ENCODE measurements around the gene COL23A1.

COL23A1 gene

GRCh38 chr5:178323541-178323865 lies 266.7 kb downstream of the COL23A1 start:
- Mint-ChIP-seq H3K4me1 (peaks cover 73% of the 10 kb centered on the region), H3K4me3 (no peak overlapping the region), H3K27me3 (ENCODE audit: low read depth, poor library complexity) (peaks cover 16% of the 10 kb centered on the region), H3K36me3 (ENCODE audit: low read depth) (no peaks in the 10 kb centered on the region), H3K27ac (no peak overlapping the region), H3K9me3 (no peaks in the 10 kb centered on the region)
- no peak for TF ChIP-seq CTCF (IDR thresholded peaks at IDR 0.05)
- DNase-seq: no peak

- TF ChIP-seq CTCF (IDR thresholded peaks at IDR 0.05): no peak
- Mint-ChIP-seq H3K9me3 (no peaks in the 10 kb centered on the region), H3K27ac (no peak overlapping the region), H3K27me3 (ENCODE audit: low read depth, poor library complexity) (peaks cover 13% of the 10 kb centered on the region), H3K4me3 (no peak overlapping the region), H3K4me1 (peaks cover 68% of the 10 kb centered on the region), H3K36me3 (ENCODE audit: low read depth) (no peaks in the 10 kb centered on the region)
- DNase-seq: no peak
Measured at GRCh38 chr5:178322736-178323540, 267.3 kb downstream of the COL23A1 start.

GRCh38 chr5:178320281-178320855 lies 269.8 kb downstream of the COL23A1 start:
- Mint-ChIP-seq H3K9me3 (peaks cover 6% of the 10 kb centered on the region), H3K4me1 (peaks cover 48% of the 10 kb centered on the region), H3K27me3 (ENCODE audit: low read depth, poor library complexity) (peaks cover 10% of the 10 kb centered on the region), H3K27ac (peak overlapping the region; percentile 71), H3K36me3 (ENCODE audit: low read depth) (no peaks in the 10 kb centered on the region), H3K4me3 (no peak overlapping the region)
- TF ChIP-seq CTCF (IDR thresholded peaks at IDR 0.05): no peak
- no peak for DNase-seq

- DNase-seq: no peak
Measured at GRCh38 chr5:178319541-178320041, 270.6 kb downstream of the COL23A1 start.

GRCh38 chr5:178318893-178319292 lies 271.3 kb downstream of the COL23A1 start:
- Mint-ChIP-seq H3K27ac (peak overlapping the region; percentile 8), H3K9me3 (peaks cover 6% of the 10 kb centered on the region), H3K36me3 (ENCODE audit: low read depth) (no peaks in the 10 kb centered on the region), H3K27me3 (ENCODE audit: low read depth, poor library complexity) (peaks cover 6% of the 10 kb centered on the region), H3K4me3 (no peak overlapping the region), H3K4me1 (peaks cover 38% of the 10 kb centered on the region)
- TF ChIP-seq CTCF (IDR thresholded peaks at IDR 0.05): no peak
- DNase-seq: no peak

More at GRCh38 chr5:178319541-178320041, 270.6 kb downstream of the COL23A1 start:
- Mint-ChIP-seq H3K4me1 (peaks cover 41% of the 10 kb centered on the region), H3K9me3 (peaks cover 6% of the 10 kb centered on the region), H3K4me3 (no peak overlapping the region), H3K36me3 (ENCODE audit: low read depth) (no peaks in the 10 kb centered on the region), H3K27me3 (ENCODE audit: low read depth, poor library complexity) (peaks cover 6% of the 10 kb centered on the region), H3K27ac (no peak overlapping the region)
- TF ChIP-seq CTCF (IDR thresholded peaks at IDR 0.05): no peak

Data from nephron progenitor cell (in vitro differentiated cells).